ENCODE data around the gene IQSEC1.

IQSEC1 gene

GRCh38 chr3:13106308-13107001 is 33.2 kb upstream of the IQSEC1 start:
- DNase-seq: no peak

- no peak for DNase-seq
Observed at GRCh38 chr3:13105896-13106250, 32.6 kb upstream of the IQSEC1 start.

DNA sequence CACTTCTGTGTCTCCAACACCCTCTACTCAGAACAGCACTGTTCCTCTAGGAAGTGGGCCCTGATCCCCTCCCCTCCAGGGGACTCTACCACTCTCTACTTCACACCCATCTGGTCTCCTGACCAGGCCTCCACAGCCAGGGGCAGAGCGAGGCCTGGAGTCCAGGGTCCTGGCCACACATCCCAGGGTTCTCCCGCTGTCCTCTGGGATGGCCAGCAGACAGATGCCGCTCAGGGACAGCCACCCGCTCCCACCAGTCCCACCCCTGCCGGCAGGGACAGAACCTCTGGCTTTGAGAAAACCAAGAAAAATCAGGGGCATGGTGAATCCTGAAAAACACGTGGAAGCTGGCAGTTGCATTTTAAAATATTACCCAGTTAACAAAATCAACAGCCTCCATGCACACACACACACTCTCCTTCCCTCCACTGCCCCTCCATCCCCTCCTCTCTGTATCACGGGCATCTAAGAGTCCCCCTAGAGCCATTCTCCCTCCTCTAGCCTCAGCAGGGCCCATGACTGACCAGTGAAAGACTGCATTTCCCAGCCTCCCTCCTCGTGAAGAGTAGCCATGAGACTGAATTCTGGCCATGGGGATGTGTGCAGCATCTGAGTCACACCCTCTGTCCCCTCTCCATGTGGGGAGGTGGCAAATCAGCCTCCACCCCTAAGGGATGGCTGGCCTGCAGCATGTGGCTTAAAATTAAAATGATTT is 32.1 kb upstream of the IQSEC1 start:
- DNase-seq: no peak

DNA sequence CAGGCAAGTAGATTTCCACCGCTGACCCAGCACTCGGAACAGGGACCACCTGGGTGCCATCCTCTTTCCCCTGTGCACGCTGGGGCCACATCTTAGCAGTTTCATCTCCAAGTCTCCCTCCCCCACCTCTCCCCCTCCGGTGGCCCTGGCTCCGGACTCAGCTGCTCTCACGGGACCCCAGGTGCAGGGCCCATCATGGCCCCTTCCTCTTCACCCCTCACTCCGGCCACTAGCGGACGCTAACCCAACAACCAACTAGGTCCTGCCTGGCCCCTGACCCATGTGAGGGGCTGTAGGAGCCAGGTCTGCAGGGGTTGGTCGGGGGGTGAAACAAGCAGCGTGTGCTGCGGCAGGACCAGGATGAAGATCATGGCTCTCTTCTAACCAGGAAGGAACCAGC is 31.3 kb upstream of the IQSEC1 start:
- no peak for DNase-seq

DNA sequence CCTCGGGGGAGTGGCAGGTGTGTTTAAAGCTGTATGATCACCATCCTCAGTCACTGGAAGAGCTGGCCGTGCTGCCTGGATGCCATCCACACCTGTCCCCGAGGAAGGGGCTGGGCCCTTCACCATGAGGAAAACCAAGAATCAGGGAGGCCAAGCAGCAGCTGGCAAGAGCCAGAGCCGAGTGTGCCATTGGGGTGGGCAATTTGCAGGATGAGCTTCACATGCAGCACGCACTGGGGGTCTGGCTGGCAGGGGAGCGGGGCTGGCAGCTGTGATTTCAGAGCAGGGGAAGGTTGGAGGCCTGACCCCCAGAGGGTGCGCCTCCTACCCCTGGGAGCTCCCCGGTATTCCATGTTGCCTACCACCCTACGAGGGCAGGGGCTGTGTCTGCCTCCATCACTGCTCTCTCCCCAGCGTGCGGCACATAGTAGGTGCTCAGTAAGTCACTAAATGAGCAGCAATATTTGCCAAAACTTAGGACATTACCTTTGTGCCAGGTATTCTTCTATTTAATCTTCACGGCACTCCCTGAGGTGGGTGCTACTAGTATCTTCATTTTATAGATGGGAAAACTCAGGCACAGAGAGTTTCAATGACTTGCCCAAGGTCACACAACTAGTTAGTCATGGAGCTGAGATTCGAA is 30.3 kb upstream of the IQSEC1 start:
- DNase-seq: no peak

- DNase-seq: no peak
Observed at GRCh38 chr3:13102386-13103345, 29.4 kb upstream of the IQSEC1 start.

DNA sequence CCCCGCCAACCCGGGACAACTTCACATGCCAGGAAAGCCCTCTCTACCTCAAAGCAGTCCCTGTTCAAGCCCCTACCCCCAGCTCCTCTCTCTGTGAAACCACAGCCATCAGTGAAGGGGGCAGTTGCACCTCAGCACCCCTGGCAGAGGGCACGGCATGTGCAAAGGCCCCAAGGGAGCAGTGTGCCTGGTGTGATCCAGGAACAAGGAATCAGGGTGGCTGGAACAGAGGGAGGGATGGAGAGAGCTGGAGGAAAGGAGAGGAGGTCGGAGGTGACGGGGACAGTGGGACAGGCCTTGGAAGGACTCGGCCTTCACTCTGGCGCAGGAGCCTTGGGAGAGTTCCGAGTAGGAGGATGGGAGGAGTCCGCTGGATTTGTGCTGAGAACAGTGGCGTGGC is 26.5 kb upstream of the IQSEC1 start:
- DNase-seq: no peak

DNA sequence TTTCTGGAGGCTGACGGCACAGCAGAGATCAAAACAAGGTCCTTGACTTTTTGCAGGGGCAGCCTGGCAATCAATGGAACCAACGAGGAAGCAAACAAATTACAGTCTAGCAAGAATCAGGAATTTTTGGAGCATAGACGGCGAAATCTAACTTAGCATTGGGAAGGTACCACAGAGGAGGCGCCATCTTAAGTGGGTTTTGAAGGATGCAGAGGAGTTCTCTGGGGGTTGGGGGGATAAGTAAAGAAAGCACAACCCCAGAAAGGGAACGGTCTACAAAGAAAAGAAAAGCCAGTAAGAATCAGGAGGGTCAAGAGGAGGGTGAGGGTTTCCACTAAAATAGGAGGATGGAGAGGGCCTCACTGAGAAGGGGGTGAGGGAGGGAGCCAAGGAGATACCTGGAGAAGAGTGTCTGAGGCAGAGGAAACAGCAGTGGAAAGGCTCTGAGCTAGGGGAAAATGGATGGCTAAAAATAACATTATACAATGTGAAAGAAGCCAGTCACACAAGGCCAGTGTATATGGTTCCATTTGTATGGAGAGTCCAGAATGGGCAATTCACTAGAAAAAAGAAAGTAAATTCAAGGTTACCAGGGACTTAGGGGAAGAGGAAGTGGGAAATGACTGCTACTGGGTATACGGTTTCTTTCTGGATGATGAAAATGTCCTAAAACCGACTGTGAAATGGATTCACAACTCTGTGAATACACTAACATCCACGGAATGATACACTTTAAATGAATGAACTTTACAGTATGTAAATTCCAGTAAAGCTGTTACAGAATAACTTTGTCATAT is 25.2 kb upstream of the IQSEC1 start:
- no peak for DNase-seq

DNA sequence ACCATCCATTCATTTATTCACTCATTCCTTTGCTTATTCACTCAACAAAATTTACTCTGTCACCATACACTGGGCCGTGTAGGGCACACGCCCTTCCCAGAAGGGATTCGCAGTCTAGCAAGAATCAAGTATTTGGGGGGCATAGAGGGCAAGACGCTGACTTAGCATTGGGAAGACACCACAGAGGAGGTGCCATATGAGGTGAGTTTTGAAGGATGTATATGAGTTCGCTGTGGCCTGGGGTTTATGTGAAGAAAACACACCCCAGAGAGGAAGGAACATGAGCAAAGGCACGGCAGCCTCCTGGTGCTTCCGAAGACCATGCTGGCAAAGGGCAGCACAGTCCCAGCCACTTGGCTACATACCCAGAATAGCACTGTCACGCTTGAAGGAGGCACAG is 23.1 kb upstream of the IQSEC1 start:
- no peak for DNase-seq

GRCh38 chr3:13095408-13095937 is 22.2 kb upstream of the IQSEC1 start:
- no peak for DNase-seq

DNA sequence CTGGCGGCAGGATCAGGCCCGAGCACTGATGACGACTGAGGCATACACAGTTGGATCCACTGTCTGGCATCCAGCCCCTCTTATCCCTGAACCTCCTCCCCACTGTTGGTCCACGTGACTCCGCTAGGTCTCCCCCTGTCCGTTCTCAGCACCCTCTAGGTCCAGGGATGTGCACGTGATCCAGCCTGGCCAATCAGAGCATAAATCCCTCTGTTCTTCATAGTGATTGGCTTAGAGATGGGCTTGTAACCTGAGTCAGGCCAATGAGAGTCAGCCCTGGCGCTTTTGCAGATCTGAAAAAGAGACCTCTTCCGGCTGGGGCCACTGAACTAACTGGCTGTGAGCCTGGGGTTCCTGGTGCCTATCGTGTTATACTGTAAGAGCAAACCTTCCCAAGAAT is 20.5 kb upstream of the IQSEC1 start:
- DNase-seq: no peak

DNA sequence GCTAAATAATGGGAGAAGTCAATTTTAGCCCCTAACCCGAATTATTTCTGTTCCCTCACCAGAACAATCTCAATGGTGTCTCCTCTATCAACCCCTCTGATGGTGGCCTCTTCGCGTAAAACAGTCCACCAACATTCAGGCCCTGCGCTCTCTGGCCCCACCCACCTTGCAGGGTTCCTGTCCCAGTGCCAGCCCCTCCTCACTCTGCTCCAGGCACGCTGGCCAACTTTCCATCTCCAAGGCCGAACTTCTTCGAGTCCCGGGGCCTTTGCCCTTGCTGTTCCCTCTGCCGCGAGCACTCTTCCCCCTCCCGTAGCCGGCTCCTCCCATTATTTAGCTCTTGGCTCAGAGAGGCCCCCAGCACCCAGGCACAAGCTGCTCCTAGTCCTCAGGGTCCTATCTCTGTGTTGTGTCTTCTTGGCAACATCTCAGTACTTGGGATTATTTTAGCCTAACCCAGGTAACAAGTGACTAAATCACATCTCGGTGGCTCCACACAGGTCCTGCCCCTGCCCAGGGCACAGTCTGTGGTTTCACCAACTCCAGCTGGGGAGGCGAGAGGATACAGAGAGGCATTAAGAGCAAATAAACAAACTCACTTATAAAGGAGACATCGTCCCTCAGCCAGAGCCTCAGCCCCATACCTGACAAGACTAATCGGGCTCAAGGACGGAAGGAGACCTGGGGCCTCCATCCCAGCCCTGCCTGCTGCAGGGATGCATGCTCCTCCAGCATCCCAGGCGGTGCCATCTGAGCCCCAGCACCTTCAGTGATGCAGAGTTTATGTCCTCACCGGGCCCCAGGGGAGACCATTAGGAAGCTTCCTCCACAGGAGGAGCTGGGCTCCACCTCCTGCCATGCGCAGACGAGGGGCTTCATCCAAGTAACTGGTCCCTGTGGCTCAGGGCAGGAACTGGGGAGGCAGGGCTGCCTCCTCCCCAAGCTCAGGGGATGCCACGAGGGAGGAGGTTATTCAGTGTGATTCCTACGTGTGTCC is 19.7 kb upstream of the IQSEC1 start:
- DNase-seq: no peak

DNA sequence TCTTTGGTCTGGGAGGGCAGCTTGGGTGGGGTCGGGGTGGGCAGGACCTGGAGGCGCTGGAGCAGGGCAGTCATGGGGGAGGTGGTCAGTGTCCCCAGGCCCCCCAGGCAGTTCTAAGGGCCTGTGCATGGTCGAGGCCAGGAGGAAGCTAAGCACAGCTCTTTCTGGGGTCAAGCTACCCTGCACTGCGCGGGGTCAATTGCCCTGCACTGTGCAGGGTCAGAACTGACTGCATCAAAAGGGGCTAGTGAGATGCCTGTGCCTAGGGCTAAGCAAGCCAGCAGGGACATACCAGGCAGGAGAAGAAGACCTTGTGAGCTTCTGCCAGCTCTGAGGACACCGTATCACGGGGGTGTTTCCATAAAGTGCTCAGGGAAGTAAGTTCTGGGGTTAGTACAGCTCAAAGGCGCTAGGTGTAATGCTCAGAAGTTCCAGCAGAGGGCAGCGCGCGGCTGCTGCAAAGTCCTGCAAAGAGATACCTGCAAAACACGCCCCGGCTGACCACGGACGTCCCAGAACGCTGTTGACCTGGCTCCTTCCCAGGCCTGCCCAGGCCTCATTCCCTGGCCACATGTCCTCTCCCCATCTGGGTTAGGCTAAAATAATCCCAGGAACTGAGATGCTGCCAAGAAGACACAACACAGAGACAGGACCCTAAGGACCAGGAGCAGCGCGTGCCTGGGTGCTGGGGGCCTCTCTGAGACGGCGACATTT is 18.8 kb upstream of the IQSEC1 start:
- DNase-seq: peak; percentile 93

DNA sequence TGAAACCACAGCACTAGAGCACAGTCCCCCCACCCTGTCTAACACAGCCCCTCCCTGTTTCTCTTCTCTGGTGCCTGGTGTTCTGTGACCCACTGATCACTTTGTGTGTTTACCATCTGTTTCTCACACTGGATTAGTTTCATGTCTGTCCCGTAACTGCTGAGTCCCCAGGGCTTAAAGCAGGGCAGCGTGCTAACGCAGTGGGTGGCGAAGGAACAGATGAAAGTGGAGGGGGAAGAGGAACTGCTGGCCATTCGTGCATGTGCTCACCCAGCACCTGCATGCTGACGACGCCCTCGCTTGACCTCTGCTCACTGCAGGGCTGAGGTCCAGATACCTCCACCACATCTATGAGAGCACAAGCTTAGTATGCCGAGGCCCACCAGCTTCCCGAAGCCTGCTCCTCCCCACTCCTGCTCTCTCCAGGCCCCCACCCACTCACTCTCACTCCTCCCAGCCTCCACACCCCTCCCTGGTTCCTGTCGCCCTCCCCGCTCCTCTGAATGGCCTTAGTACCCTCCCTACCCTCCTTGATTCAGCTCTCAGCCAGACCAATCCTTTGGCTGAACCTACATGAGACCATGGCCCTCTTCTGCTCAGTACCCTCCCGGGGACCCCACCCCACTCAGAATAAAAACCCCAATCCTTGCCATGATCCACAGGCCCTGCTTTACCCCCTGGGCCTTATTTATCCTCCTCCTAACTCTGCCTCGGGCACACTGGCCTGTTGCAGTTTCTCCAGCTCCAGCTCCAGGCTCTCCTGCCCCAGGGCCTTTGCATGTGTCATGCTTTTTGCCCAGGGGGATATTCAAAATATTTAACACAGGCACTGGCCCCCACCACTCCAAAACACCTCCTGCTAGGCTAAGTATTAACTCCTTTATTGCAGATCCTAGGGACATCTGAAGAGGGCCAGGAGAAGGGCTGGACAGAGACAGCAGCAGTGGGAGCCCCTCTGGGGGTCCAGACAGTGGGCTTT is 15.1 kb upstream of the IQSEC1 start:
- no peak for DNase-seq

GRCh38 chr3:13087320-13087990 is 14.2 kb upstream of the IQSEC1 start:
- no peak for DNase-seq

- DNase-seq: no peak
Observed at GRCh38 chr3:13086531-13086981, 13.3 kb upstream of the IQSEC1 start.

DNA sequence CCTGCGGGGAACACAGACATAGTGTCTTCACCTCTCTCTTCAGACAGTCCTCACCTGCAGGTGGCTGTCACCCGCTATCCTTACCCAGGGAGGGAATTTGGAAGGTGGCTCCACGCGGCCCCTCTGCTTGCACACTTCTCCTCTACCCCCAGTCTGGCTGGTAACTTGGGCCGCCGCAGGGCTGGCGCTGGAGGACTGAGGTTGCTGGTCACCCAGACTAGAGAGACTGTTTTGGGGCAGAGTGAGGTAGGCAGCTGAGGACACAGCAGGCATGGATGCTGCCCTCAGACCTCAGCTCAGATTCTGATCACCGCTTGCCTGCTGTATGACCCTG is 12.6 kb upstream of the IQSEC1 start:
- DNase-seq: no peak
